ENCODE results near the gene DDTL.
"Not testable (repeated sequence)": the region's sequence is repeated elsewhere in the genome, so short reads cannot be mapped to it uniquely, and the experiment has no call there.

Gene DDTL

DNA sequence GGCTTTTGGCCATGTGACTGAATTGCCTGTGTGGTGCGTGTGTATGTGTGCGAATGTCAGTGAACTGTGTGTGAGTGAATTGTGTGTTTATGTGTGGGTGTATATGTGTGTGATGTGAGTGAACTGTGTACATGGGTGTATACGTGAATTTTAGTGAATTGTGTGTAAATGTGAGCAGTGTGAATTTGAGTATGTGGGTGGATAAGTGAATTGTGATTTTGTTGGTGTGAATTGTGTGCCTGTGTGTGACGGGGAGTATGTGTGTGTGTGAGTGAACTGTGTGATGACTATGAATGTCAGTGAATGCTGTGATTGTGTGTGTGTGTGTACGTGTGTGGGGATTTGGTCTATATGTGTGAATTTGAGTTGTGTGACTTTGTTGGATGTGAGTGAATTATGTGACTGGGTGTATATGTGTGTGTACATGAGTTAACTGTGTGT, 3.5 kb downstream of the DDTL start:
- DNase-seq (ENCODE audit: low read depth) = no peak

DNA sequence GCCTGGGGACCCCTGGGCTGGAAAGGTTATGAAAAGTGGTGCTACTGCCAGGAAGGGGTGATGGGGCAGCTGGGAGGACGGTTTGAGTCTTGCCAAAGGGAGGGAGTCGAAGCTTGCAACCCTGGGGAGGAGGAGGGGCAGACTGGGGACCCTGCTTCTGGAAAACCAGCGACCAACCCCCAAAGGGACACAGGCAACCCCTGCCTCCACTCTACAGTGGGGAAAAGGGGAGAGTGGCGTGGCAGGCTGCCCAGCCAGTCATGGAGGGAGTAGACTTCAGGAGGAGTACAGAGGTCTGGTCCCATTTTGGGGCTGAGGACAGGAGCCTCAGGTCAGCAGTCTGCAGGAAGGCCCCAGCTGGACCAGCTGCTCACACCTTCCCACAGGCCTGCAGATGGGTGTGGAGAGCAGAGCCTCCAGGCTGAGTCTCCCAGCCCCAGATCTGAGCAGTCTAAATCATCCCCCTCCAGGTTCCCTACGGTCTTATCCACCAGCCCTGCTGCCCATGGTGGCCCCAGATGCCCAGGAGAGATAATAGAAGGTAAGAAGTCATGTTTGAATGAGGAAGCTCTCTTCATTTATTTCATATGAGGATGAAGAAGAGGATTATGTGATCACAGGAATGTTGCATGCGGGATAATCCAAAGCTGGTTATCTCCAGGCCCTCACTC, 4.3 kb downstream of the DDTL start:
- DNase-seq (ENCODE audit: low read depth) = no peak

DNA sequence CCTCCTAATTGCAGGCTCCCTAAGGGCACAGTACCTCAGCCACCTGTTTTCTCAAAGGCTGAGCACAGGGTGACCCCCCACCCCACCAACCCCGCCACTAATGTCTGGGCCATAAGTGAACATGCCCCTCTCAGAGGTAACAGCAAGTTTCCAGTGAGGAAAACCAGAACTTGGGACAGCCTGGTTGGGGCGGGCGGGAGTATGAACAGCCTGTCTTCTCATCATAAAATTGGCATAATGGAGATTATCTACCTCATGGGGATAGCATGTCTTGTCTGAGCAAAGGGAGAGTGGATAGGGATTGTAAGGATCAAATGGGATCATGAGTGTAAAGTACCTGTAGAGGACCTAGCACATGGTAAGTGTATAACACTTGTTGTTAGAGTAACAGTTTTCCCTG, 5.2 kb downstream of the DDTL start:
- DNase-seq (ENCODE audit: low read depth) = not testable (repeated sequence)

DNA sequence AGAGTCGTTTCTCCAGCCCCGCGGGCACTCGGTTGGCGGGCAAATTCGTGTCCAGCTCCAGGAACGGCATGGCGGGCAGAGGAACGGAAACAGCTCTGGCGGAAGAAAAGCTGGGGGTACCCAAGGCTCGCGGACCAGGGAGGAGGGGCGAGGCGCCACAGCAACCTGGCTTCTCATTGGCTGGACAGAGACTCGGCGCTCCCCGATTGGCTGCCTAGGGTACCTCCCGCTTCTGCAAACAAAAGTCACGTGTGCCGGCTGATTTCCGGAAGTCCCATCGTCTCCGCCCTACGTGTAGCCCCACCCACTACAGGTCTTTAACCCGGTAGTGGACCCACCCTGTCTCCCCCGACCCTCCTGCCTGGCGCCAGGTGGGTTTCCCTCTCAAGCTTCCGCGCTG, 7.7 kb downstream of the DDTL start, which contains the start of gene DDT:
Gene DDT (minus strand): TSS at position 97 of the 400 bp plus-strand sequence. CDS start 27 bp downstream, at position 70.
- DNase-seq (ENCODE audit: low read depth) = not testable (repeated sequence)

DNA sequence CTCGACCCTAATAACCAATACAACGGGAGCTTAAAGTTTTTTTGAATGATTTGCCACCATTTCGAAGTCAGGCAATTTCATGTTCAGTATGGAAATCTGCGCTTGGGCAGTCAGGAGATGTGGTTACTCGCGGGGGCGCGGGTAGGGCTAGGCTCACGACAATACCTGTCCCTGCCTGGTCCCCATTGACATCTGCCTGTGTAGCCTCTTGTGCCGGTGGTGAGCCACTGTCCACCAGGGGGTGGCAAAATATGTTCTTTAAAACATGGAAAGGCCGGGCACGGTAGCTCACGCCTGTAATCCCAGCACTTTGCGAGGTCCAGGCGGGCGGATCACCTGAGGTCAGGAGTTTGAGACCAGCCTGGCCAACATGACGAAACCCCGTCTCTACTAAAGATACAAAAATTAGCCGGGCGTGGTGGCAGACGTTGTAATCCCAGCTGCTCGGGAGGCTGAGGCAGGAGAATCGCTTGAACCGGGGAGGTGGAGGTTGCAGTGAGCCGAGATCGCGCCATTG, 8.2 kb downstream of the DDTL start:
- not testable (repeated sequence) for DNase-seq (ENCODE audit: low read depth)

DNA sequence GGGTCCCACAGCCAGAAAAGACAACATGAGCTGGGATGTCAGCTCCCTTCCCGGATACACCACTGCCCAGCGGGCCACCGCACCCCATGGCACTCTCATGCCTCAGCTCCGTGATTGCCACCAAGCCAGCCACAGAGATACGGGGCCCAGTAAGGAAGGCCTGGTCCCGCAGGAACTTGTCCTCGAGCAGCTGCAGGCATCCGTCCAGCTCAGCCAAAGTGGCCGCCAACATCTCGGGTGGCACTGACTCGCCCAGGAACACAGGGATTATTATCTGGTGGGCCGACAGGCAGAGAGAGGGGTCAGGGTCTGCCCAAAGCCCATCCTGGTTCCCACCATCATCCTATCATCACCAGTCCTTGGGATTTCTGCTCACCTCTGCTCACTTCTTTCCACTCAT, 10.6 kb downstream of the DDTL start:
- DNase-seq (ENCODE audit: low read depth) = not testable (repeated sequence)

DNA sequence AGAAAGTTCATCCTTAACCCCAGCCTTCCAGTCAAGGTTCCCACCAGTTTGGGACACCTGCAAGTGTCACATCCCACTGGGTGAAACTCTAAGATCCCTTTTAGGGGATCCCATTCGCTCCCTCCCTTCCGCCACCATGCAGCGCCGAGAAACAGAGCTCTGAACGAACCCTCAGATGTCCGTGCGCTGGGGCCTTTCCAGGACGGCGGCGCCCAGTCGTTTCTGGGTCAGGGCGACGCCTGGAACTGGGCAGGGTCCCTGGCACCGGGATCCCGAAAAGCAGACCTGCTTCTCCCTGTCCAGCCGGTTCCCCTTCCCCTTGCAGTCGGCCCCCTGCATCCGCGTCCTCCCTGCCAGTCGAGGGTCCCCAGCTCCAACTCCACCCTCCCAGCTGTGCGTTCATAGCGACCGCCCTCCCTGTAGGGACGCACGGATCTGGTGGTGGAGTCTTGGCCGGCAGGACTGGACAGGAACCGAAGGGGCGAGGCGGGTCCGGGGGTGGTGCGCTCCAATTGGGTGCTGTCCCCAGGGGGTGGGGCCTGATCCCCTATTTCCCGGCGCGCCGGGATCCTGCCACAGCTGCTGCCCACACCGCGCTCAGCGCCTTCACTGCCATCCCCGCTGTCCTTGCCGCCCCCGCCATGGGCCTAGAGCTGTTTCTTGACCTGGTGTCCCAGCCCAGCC, 13.0 kb downstream of the DDTL start, which contains the start of gene GSTT2:
Gene GSTT2 (plus strand): TSS at position 578 of the 684 bp plus-strand sequence.
- DNase-seq (ENCODE audit: low read depth) = not testable (repeated sequence)

DNA sequence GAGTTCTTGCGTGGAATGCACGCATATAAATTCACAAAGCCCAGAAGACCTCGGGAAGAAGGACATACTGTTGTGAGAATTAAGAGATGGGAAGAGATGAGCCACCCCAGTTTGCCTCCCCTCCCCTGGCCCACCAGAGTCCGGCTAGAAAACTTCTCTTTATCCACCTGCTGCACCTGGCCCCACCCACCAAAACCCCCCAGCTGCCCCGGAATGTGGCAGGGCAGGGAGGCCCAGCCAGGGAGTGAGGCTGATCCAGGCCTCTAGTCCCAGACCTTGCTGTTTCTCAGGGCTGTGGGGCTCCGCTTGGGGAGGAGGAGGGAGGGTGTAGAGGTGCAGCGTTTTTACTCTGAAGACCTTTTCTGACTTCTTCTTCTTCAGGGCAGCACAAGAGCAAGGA, 13.9 kb downstream of the DDTL start:
- not testable (repeated sequence) for DNase-seq (ENCODE audit: low read depth)

DNA sequence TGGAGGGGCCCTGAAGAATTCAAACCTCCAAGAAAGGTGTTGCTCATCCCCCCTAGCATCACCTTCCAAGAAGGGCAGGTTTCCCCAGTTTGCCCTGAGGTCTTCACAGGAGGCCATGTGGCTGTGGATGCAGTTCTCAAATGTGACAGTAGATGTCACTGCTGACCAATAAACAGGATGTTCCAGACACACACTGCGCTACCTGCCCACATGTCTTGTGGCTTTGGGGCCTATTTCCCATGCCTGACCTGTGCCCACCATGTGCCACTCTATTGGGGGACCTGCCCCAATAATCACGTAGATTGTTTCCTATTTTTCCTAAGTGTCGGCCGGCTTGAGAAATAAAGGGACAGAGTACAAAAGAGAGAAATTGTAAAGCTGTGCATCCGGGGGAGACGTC, 17.7 kb downstream of the DDTL start:
- peak; percentile 13 for DNase-seq (ENCODE audit: low read depth)

DNA sequence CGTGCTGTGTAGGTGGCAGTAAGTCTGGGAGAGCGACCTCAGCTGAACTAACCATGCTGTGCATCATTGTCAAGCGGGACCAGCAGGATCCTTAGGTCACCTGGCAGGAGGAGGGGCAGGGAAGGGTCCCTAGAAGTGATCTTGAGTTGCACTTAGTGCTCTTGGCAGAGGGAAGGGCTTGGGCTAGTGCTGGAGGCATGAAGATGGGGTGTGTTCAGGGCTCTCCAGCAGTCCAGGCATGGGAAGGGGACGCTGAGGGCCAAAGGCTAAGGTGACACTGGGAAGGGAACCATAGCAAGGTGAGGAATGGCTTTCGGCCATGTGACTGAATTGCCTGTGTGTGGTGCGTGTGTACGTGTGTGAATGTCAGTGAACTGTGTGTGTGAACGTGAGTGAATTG, 19.4 kb downstream of the DDTL start:
- not testable (repeated sequence) for DNase-seq (ENCODE audit: low read depth)

DNA sequence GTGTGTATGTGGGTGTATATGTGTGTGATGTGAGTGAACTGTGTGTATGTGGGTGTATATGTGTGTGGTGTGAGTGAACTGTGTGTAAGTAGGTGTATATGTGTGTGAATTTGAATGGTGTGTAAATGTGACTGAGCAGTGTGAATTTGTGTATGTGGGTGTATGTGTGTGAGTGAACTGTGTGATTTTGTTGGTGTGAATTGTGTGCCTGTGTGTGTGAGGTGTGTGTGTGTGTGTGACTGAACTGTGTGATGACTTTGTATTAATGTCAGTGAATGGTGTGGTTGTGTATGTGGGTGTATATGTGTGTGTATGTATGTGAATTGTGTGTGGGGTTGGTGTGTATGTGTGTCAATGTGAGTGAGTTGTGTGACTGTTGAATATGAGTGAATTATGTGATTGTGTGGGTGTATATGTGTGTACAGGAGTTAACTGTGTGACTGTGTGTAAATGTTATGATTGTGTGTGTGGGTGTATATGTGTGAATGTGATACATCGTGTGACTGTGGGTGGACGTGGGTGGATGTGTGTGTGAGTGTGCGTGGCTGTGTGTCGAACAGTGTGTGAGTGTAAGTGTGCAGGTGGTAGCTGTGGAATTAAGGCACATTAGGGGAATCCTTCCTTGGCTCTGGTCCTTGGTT, 20.0 kb downstream of the DDTL start:
- DNase-seq (ENCODE audit: low read depth) = not testable (repeated sequence)

DNA sequence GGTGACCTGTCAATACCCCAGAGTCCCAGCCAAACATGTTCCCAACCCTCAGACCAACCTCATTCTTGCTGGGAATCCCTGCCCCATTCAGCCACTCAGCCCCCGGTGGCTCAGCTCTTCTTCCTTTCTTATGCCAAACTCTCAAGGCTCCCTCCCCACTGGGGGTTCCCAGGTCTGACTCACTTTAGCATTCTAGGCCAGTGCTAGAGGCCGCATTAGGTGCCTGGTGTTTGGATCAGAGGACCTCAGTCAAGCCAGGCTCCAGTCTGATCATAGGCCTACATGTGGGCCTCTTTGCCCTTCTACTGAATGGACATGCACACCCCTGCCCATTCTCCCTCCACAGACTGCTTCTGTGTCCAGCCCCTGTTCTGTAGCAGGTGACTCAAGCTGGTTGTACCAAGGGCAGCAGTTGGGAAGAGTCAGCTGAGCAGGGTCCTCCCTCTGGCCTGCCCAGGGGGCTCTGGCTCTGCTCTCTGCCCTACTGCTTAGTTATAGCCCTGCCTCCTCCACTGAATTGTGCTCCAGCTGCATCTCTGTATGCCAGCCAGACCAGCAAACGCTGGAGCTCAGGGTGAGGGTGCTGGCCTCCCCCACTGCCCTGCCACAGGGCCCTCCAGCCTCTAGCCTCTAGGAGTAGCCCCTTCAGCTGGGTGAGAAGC, 23.0 kb downstream of the DDTL start:
- DNase-seq (ENCODE audit: low read depth) = not testable (repeated sequence)

DNA sequence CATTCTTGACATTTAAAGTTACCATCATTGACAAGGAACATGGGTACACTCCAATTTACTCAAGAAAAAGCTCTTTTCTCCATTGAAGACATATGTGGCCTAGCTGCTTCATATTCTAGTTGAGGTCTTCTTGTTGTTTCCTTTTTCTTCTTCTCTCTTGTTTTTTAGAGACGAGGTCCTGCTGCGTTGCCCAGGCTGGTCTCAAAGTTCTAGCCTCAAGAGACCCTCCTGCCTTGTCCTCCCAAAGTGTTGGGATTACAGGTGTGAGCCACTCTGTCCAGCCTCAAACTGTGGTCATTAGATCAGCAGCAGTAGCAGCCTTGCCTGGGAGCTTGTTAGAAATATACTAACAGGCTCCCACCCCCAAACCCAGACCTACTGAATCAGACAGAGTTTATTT, 26.4 kb downstream of the DDTL start:
- not testable (repeated sequence) for DNase-seq (ENCODE audit: low read depth)

DNA sequence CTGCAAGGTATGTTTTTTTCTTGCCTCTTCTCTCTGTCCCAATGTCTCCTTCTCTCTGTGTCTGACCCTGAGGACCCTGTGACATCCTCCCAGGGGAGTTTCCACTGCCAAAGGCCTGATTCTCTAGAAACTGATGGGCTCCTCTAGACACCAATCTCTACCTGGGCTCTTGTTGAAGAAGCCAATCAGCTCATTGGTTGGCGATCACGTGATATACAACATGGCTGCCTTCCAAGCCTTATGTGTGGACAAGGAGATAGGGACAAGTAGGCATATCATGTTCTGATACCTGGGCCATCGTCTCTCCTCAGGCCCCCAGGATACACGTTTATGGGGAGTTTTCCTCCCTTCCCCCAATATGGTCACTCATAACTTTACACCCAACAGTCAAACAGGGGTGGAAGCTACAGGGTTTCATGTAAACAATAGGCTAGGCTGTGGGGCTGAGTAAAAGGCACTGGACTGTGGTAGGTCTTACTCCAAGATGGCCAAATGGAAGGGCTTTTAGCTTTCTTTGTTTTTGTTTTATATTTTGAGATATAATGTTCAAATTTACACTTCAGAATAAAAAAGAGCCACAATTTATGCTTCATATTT, 27.0 kb downstream of the DDTL start:
- not testable (repeated sequence) for DNase-seq (ENCODE audit: low read depth)

DNA sequence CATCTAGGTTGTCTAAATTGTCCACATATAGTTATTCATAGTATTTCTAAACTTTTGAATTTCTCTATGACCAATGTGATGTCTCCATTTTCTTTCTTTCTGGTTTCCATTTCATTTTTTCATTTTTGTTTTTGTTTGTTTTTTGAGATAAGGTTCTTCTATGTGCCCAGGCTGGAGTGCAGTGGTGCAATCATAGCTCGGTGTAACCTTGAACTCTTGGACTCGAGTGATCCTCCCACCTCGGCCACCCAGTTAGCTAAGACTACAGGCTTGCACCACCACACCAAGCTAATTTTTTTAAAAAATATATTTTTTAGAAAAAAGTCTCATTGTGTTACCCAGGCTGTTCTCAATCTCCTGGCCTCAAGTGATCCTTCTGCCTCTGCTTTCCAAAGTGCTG, 30.4 kb downstream of the DDTL start:
- no peak for DNase-seq (ENCODE audit: low read depth)

DNA sequence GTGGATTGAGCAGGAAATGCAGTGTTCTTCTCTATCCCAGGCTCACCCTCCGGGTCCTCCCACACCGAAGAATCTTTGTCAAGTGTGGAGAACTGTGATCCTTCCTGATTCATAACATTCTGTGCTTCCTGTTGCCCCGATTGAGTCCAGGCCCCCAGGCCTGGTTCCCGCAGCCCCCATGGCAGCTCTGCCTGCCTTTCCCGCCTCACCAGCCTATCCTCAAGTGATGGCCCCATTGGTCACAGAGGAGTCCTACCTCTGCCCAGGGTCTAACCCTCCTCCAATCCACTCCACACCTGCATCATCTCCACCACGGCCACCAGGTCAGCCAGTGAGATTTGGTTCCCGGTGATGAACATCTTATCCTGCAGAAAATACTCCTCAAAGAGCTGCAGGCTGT, 33.1 kb downstream of the DDTL start:
- DNase-seq (ENCODE audit: low read depth) = not testable (repeated sequence)

DNA sequence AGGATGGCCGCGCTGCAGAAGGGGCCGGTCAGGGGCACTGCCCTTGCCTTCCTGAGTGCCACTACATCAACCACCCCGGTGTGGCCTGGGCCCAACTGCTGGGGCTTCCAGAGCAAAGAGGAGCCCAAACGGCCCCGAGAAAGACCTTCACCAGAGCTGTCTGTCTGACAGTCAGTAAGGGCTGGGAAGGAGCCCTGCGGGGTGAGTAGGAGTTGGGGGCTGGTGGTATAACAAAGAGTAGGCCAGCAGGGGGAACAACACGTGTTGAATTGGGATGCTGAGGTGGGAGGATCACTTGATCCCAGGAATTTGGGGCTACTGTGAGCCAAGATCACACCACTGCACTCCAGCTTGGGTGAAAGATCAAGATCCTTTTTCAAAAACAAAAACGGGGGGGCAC, 34.6 kb downstream of the DDTL start:
- DNase-seq (ENCODE audit: low read depth) = no peak

DNA sequence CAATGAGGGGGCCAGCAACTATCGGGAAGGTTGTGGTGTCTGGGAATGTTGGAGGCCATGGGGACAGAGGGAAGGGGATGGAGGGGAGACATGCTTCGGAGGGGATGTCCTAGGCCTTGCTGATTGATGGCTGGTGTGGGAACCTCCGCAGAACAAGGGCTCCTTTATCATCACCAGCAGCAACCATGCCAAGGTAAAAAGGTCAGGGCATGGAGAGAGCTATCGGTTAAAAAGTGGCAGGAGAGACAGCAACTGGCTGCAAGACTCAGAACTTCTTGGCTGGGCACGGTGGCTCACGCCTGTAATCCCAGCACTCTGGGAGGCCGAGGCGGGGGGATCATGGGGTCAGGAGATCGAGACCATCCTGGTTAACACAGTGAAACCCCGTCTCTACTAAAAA, 35.6 kb downstream of the DDTL start:
- no peak for DNase-seq (ENCODE audit: low read depth)

DNA sequence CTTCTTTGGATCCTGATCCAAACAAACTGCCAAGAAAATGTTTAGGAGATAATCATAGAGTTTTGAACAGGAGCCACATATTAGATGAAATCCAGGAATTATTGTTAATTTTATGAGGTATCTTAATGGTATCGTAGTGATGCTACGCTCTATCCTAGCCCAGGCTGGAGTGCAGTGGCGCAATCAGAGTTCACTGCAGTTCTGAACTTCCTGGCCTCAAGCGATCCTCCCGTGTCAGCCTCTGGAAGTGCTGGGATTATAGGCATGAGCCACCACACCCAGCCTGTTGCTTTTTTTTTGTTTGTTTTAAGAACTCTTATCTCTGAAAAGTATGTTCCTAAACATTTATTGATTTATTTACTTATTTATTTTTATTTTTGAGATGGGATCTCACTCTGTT, 36.2 kb downstream of the DDTL start:
- no peak for DNase-seq (ENCODE audit: low read depth)

DNA sequence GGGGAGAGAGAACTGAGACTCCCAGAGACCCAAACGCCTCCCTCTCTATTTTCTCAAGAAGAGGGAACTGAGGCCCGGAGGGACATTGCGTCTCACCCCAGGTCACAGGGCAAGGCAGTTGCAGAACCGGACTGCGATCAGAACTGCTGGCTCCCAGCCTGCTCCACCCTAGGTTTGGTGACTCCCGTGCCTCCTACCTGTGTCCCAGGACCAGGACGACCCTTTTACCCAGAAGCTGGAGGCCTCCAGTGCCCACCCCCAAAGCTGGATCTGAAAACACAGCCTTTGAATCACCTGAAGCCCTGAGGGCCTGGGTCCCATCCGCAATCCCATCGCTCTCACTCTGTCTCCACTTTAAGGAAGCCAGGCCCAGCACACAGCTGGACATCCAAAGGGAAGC, 37.2 kb downstream of the DDTL start:
- no peak for DNase-seq (ENCODE audit: low read depth)

DNA sequence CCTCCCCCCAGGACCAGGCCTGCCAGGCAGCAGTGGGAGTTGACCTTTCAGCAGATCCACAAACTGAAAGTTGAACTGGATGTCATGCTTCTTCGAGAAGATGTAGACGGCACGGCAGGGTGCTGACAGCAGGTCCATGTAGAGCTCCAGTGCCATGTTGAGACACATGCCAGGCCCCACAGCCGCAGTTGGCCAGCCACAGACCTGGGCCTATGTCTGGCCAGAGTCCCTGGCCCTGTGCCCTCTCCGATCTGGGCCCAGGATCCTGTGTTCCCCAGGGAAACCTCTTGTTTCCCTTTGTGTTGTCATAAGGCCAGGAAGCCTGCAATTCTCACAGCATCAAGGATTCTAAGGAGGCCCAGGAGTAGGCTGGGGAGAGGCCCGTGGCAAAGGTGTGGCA, 38.5 kb downstream of the DDTL start, which contains the start of gene GSTT4:
Gene GSTT4 (minus strand): TSS at position 253 of the 400 bp plus-strand sequence. CDS start 97 bp downstream, at position 156.
- no peak for DNase-seq (ENCODE audit: low read depth)
